Spleen (tissue), 11 donors: ENCODE measurements around the gene ZBTB32. TPM values are rescaled to one million over a fixed set of nuclear protein-coding genes. Genes with fewer than 3 reads are reported as not detected.
A peak's percentile ranks its signal among the peaks of the same experiment; 100 is the strongest.

Experiments
- DNase-seq: peaks from one replicate; pipeline ENCODE4 v3.0.0-alpha.2; 2020
- H3K27ac ChIP-seq, 8 donors: fragments of 200-600 bp; sonication (generic) in 7 of 8; 1 replicate in 4 of 8; 2 replicates in 4 of 8; pipeline versions ENCODE4 v1.5.0 to v1.8.0; 2016 to 2021; ENCODE audit warnings: inconsistent platforms in 4 of 8, mild to moderate bottlenecking in 4 of 8, moderate library complexity in 1 of 8
- H3K27me3 ChIP-seq, 7 donors: fragments of 200-600 bp; sonication (generic) in 6 of 7; replicated peaks in 1 of 7; 1 replicate in 4 of 7; 2 replicates in 3 of 7; pipeline versions ENCODE4 v1.5.0 to v1.8.0; 2016 to 2021; ENCODE audit warnings: inconsistent platforms in 3 of 7, mild to moderate bottlenecking in 1 of 7
- H3K36me3 ChIP-seq, 6 donors: fragments of 200-600 bp; sonication (generic) in 5 of 6; 1 replicate in 4 of 6; 2 replicates in 2 of 6; pipeline versions ENCODE4 v1.5.0 to v1.8.0; 2016 to 2021; ENCODE audit warnings: inconsistent platforms in 2 of 6
- H3K4me1 ChIP-seq, 6 donors: fragments of 200-600 bp; sonication (generic) in 5 of 6; 1 replicate in 3 of 6; 2 replicates in 3 of 6; pipeline versions ENCODE4 v1.5.0 to v1.8.0; 2016 to 2021; ENCODE audit warnings: inconsistent platforms in 3 of 6
- H3K4me3 ChIP-seq, 8 donors: fragments of 200-600 bp; sonication (generic) in 7 of 8; 1 replicate in 4 of 8; 2 replicates in 4 of 8; pipeline versions ENCODE4 v1.5.0 to v1.8.0; 2016 to 2021; ENCODE audit warnings: inconsistent platforms in 4 of 8, mild to moderate bottlenecking in 4 of 8, moderate library complexity in 2 of 8
- H3K9me3 ChIP-seq, 8 donors: fragments of 200-600 bp; sonication (generic) in 7 of 8; 1 replicate in 4 of 8; 2 replicates in 4 of 8; pipeline versions ENCODE4 v1.5.0 to v1.8.0; 2016 to 2021; ENCODE audit warnings: inconsistent platforms in 4 of 8
- POLR2A ChIP-seq, 3 donors: fragments of 450-650 bp; IDR thresholded peaks; one replicate each; pipeline ENCODE4 v1.5.1; 2017; ENCODE audit warnings: antibody characterized with exemption in 3 of 3, mild to moderate bottlenecking in 1 of 3
- POLR2AphosphoS5 ChIP-seq, 3 donors: sonication (generic); formaldehyde crosslinking; IDR thresholded peaks; one replicate each; pipeline ENCODE4 v1.5.1; 2017; ENCODE audit warnings: antibody characterized with exemption in 3 of 3
- WGBS, 5 donors: extraction: QIAGEN DNeasy Blood & Tissue Kit in 3 of 5; methylation state at CpG; one replicate each; pipeline versions ENCODE4 v1.1.5 to v1.1.7; 2013 to 2018; 5-methylcytosine and 5-hydroxymethylcytosine counted together
- intact Hi-C: fragments of 100-400 bp; cut with DNase I; formaldehyde crosslinking; loops from one replicate; pipeline ENCODE4 v1.15.0; 2023; ENCODE audit warnings: low total_unique reads
- polyA plus RNA-seq, 3 donors: library from polyadenylated mRNA; stranded (reverse); fragments of 200-250 nt; gene quantifications; one replicate each; pipeline ENCODE4 v1.2.1, GENCODE V29; 2013
- total RNA-seq, 7 donors: library from RNA; depleted of rRNA in 3 of 7; stranded (reverse); fragments of >200 nt in 3 of 7; fragmentation: NEBNext Ultra II Directional in 4 of 7; extraction: Animal tissue kit (Norgen Biotek cat#: 25700) in 4 of 7; gene quantifications; one replicate each; pipeline versions ENCODE4 v1.1.0 to v1.2.1, GENCODE V29; 2016 to 2021
- TF ChIP-seq, protein P1 (sequence below), 11 experiments: fragments of 200-600 bp in 7 of 11; fragments of 450-650 bp in 4 of 11; sonication (generic) in 4 of 11; IDR thresholded peaks in 8 of 11; conservative IDR thresholded peaks in 3 of 11; 1 replicate in 7 of 11; 2 replicates in 4 of 11; pipeline versions ENCODE4 v1.4.0 to v1.8.0; 2016 to 2021; ENCODE audit warnings: antibody characterized with exemption in 11 of 11, inconsistent platforms in 4 of 11, mild to moderate bottlenecking in 1 of 11
- donor health status: healthy with polysubstance abuse.
- donor health status: DM: no; HTN: no; CAD: no; lungs with moderate emphysema.
- donor health status: DM: no; HTN: no; CAD: no.
- donor health status: Bipolar disorder and iron deficiency.
- donor health status: healthy.
- donor health status: DM: no; HTN: no; CAD: no.
- donor health status: DM: yes; HTN: yes; CAD: no.

The ZBTB32 gene
- total and polyA plus RNA-seq, 10 donors = 2.5 to 8.2 (median 4.2) TPM

DNA sequence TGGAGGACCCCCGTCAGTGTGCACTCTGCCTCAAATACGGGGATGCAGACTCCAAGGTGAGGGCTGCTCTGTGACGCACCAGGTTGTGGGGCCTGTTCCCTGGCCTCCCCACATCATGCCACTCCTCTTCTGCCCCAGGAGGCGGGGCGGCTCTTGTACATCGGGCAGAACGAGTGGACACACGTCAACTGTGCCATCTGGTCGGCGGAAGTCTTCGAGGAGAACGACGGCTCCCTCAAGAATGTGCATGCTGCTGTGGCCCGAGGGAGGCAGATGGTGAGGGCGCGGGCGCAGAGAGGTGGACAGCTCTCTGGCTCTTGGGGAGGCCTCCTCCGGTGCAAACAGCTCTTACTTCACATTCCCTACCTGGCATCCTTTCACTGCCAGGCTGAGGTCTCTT is 24.7 kb downstream of the ZBTB32 start:
- Histone ChIP-seq H3K4me1 (no peaks in the 10 kb centered on the region), H3K9me3 (no peaks in the 10 kb centered on the region), H3K27me3 (no peaks in the 10 kb centered on the region), H3K36me3 (peaks cover 0 to 100% (median 100%) of the 10 kb centered on the region in 6 donors), H3K27ac (no peak overlapping the region), H3K4me3 (no peak overlapping the region)
- 92 to 95% (median 94%) methylated on average over 18 of the region's 18 CpGs for WGBS, 5 donors
- DNase-seq = no peak
- intact Hi-C loops = no loop called here
- TF ChIP-seq POLR2AphosphoS5 (IDR thresholded peaks at IDR 0.05) (peak in 2 of 3 donors; percentile 24 to 46), POLR2A (IDR thresholded peaks at IDR 0.05) (no peak)
- TF ChIP-seq, protein P1, sequence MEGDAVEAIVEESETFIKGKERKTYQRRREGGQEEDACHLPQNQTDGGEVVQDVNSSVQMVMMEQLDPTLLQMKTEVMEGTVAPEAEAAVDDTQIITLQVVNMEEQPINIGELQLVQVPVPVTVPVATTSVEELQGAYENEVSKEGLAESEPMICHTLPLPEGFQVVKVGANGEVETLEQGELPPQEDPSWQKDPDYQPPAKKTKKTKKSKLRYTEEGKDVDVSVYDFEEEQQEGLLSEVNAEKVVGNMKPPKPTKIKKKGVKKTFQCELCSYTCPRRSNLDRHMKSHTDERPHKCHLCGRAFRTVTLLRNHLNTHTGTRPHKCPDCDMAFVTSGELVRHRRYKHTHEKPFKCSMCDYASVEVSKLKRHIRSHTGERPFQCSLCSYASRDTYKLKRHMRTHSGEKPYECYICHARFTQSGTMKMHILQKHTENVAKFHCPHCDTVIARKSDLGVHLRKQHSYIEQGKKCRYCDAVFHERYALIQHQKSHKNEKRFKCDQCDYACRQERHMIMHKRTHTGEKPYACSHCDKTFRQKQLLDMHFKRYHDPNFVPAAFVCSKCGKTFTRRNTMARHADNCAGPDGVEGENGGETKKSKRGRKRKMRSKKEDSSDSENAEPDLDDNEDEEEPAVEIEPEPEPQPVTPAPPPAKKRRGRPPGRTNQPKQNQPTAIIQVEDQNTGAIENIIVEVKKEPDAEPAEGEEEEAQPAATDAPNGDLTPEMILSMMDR (IDR thresholded peaks at IDR 0.05 in 8 of 11, conservative IDR thresholded peaks at IDR 0.05 in 3 of 11) = no peak

DNA sequence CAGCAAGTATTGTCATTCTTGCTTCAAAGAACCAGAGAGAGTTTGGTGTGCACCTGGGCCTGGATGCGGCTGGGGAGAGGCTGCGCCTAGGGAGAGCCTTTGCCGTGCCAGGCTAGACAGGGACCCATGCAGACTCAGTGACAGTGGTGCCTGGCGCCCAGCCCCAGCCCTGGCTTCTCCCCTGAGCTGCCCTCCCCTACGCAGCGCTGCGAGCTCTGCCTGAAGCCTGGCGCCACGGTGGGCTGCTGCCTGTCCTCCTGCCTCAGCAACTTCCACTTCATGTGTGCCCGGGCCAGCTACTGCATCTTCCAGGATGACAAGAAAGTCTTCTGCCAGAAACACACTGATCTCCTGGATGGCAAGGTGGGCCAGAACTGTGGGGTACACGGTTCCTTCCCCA is 25.4 kb downstream of the ZBTB32 start:
- no peak for DNase-seq
- Histone ChIP-seq H3K4me1 (no peaks in the 10 kb centered on the region), H3K4me3 (no peak overlapping the region), H3K9me3 (no peaks in the 10 kb centered on the region), H3K27ac (no peak overlapping the region), H3K27me3 (no peaks in the 10 kb centered on the region), H3K36me3 (peaks cover 0 to 100% (median 100%) of the 10 kb centered on the region in 6 donors)
- TF ChIP-seq, protein P1 (IDR thresholded peaks at IDR 0.05 in 8 of 11, conservative IDR thresholded peaks at IDR 0.05 in 3 of 11) = no peak
- TF ChIP-seq POLR2A (IDR thresholded peaks at IDR 0.05) = no peak
- TF ChIP-seq POLR2AphosphoS5 (IDR thresholded peaks at IDR 0.05) = peak in 1 of 3 donors; percentile 63
- intact Hi-C loops = no loop called here
- 92 to 97% (median 96%) methylated on average over 10 to 11 of the region's 11 CpGs for WGBS, 5 donors

DNA sequence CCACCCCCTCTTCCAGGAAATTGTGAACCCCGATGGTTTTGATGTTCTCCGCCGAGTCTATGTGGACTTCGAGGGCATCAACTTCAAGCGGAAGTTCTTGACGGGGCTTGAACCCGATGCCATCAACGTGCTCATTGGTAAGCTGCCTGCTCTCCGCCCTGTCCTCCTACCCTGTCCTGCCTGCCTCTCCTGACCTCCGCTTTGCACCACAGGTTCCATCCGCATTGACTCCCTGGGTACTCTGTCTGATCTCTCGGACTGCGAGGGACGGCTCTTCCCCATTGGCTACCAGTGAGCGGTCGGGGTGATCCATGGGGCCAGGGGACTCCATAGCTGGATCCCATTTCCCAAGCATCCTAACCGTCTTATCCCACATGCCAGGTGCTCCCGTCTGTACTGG is 26.0 kb downstream of the ZBTB32 start:
- H3K27ac ChIP-seq = no peak overlapping the region
- DNase-seq = no peak
- H3K36me3 ChIP-seq = peaks cover 0 to 100% (median 100%) of the 10 kb centered on the region in 6 donors
- no peaks in the 10 kb centered on the region for H3K4me1 ChIP-seq
- no peak for TF ChIP-seq POLR2A (IDR thresholded peaks at IDR 0.05)
- no peak for TF ChIP-seq POLR2AphosphoS5 (IDR thresholded peaks at IDR 0.05)
- TF ChIP-seq, protein P1 (IDR thresholded peaks at IDR 0.05 in 8 of 11, conservative IDR thresholded peaks at IDR 0.05 in 3 of 11) = no peak
- WGBS, 5 donors = 95 to 96% (median 95%) methylated on average over 18 of the region's 18 CpGs
- no peaks in the 10 kb centered on the region for H3K27me3 ChIP-seq
- no peak overlapping the region for H3K4me3 ChIP-seq
- no peaks in the 10 kb centered on the region for H3K9me3 ChIP-seq
- intact Hi-C loops = no loop called here

DNA sequence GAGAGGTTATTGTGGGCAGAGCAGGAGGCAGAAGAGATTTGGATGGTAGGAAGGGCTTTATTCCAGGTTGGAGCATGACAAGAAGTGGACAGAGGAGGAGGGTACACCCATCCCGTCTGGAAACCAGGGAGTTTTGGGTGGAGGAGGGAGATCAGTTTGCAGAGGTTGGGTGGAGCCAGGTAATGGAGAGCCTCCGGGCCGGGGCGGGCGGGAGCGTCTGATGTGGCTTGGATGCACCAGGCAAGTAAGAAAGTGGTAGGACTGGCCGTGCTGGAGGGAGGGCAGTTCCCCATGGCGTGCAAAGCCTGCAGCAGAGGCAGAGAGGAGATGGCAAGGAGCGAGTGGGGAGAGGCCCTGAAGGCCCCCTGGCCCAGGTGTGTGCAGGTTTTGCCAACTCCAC is 27.0 kb downstream of the ZBTB32 start:
- DNase-seq = no peak
- no peak overlapping the region for H3K27ac ChIP-seq
- TF ChIP-seq POLR2A (IDR thresholded peaks at IDR 0.05) = no peak
- TF ChIP-seq POLR2AphosphoS5 (IDR thresholded peaks at IDR 0.05) = peak in 1 of 3 donors; percentile 37
- TF ChIP-seq, protein P1 (IDR thresholded peaks at IDR 0.05 in 8 of 11, conservative IDR thresholded peaks at IDR 0.05 in 3 of 11) = no peak
- H3K9me3 ChIP-seq = no peaks in the 10 kb centered on the region
- no peak overlapping the region for H3K4me3 ChIP-seq
- H3K4me1 ChIP-seq = peaks cover 0 to 3% (median 0%) of the 10 kb centered on the region in 6 donors
- no peaks in the 10 kb centered on the region for H3K27me3 ChIP-seq
- WGBS, 5 donors = 90 to 98% (median 94%) methylated on average over 9 of the region's 9 CpGs
- intact Hi-C loops = no loop called here
- peaks cover 0 to 100% (median 100%) of the 10 kb centered on the region in 6 donors for H3K36me3 ChIP-seq
